ENCODE results near the gene FLACC1.
A peak's percentile ranks its signal among the peaks of the same experiment; 100 is the strongest.

The FLACC1 gene

GRCh38 chr2:201256082-201256481 is 101.1 kb downstream of the FLACC1 start:
- H3K36me3 ChIP-seq (replicated peaks; ENCODE audit: insufficient read depth, low read length), result no peaks in the 10 kb centered on the region
- H3F3A ChIP-seq (ENCODE audit: insufficient read depth, low read length), result peaks cover 72% of the 10 kb centered on the region
- peak overlapping the region; percentile 96 for H3K27ac ChIP-seq (ENCODE audit: low read length)
- peaks cover 65% of the 10 kb centered on the region for H3K79me2 ChIP-seq (ENCODE audit: low read length)
- H3K27me3 ChIP-seq (replicated peaks; ENCODE audit: insufficient read depth, low read length), result no peaks in the 10 kb centered on the region
- H3K9ac ChIP-seq (ENCODE audit: low read length), result no peak overlapping the region
- no peaks in the 10 kb centered on the region for H4K20me1 ChIP-seq (ENCODE audit: insufficient read depth, low read length)
- DNase-seq, result no peak
- no peak overlapping the region for H2AFZ ChIP-seq (ENCODE audit: low read length)
- no peaks in the 10 kb centered on the region for H3K9me3 ChIP-seq (replicated peaks; ENCODE audit: insufficient read depth, low read length)
- H3K4me1 ChIP-seq (ENCODE audit: low read length), result peaks cover 52% of the 10 kb centered on the region
- TF ChIP-seq CTCF (IDR thresholded peaks at IDR 0.05; ENCODE audit: low read length) (no peak), EZH2phosphoT487 (IDR thresholded peaks at IDR 0.05; ENCODE audit: low read length) (no peak), EZH2 (optimal IDR thresholded peaks at IDR 0.05; ENCODE audit: low read depth, low read length) (no peak)
- H3K4me3 ChIP-seq (ENCODE audit: low read length), result no peak overlapping the region
- peak overlapping the region; percentile 80; the same call in 1 of the 2 replicates for H3K4me2 ChIP-seq (ENCODE audit: low read depth, low read length)
- H3K9me2 ChIP-seq (replicated peaks; ENCODE audit: insufficient read depth, low read length), result no peaks in the 10 kb centered on the region

GRCh38 chr2:201255408-201256033 is 101.6 kb downstream of the FLACC1 start:
- H3K79me2 ChIP-seq (ENCODE audit: low read length), result peaks cover 65% of the 10 kb centered on the region
- no peak for DNase-seq
- no peaks in the 10 kb centered on the region for H3K9me3 ChIP-seq (replicated peaks; ENCODE audit: insufficient read depth, low read length)
- H3K27ac ChIP-seq (ENCODE audit: low read length), result peak overlapping the region; percentile 96; the same call in 1 of the 2 replicates
- no peak overlapping the region for H2AFZ ChIP-seq (ENCODE audit: low read length)
- H3K4me1 ChIP-seq (ENCODE audit: low read length), result peaks cover 57% of the 10 kb centered on the region
- H3K36me3 ChIP-seq (replicated peaks; ENCODE audit: insufficient read depth, low read length), result no peaks in the 10 kb centered on the region
- H3F3A ChIP-seq (ENCODE audit: insufficient read depth, low read length), result peaks cover 67% of the 10 kb centered on the region
- no peak overlapping the region for H3K9ac ChIP-seq (ENCODE audit: low read length)
- H3K9me2 ChIP-seq (replicated peaks; ENCODE audit: insufficient read depth, low read length), result no peaks in the 10 kb centered on the region
- H3K27me3 ChIP-seq (replicated peaks; ENCODE audit: insufficient read depth, low read length), result no peaks in the 10 kb centered on the region
- H3K4me3 ChIP-seq (ENCODE audit: low read length), result no peak overlapping the region
- TF ChIP-seq EZH2phosphoT487 (IDR thresholded peaks at IDR 0.05; ENCODE audit: low read length) (no peak), CTCF (IDR thresholded peaks at IDR 0.05; ENCODE audit: low read length) (no peak), EZH2 (optimal IDR thresholded peaks at IDR 0.05; ENCODE audit: low read depth, low read length) (no peak)
- no peaks in the 10 kb centered on the region for H4K20me1 ChIP-seq (ENCODE audit: insufficient read depth, low read length)
- no peak overlapping the region for H3K4me2 ChIP-seq (ENCODE audit: low read depth, low read length)

- H2AFZ ChIP-seq (ENCODE audit: low read length), result no peak overlapping the region
- H3K9me3 ChIP-seq (replicated peaks; ENCODE audit: insufficient read depth, low read length), result no peaks in the 10 kb centered on the region
- no peaks in the 10 kb centered on the region for H3K9me2 ChIP-seq (replicated peaks; ENCODE audit: insufficient read depth, low read length)
- H3K27me3 ChIP-seq (replicated peaks; ENCODE audit: insufficient read depth, low read length), result no peaks in the 10 kb centered on the region
- no peaks in the 10 kb centered on the region for H3K36me3 ChIP-seq (replicated peaks; ENCODE audit: insufficient read depth, low read length)
- H3K27ac ChIP-seq (ENCODE audit: low read length), result peak overlapping the region; percentile 30; the same call in 1 of the 2 replicates
- H3K4me3 ChIP-seq (ENCODE audit: low read length), result no peak overlapping the region
- no peaks in the 10 kb centered on the region for H4K20me1 ChIP-seq (ENCODE audit: insufficient read depth, low read length)
- peaks cover 52% of the 10 kb centered on the region for H3K4me1 ChIP-seq (ENCODE audit: low read length)
- no peak overlapping the region for H3K4me2 ChIP-seq (ENCODE audit: low read depth, low read length)
- no peak overlapping the region for H3K9ac ChIP-seq (ENCODE audit: low read length)
- H3K79me2 ChIP-seq (ENCODE audit: low read length), result peaks cover 65% of the 10 kb centered on the region
- DNase-seq, result no peak
- TF ChIP-seq EZH2phosphoT487 (IDR thresholded peaks at IDR 0.05; ENCODE audit: low read length) (no peak), EZH2 (optimal IDR thresholded peaks at IDR 0.05; ENCODE audit: low read depth, low read length) (no peak), CTCF (IDR thresholded peaks at IDR 0.05; ENCODE audit: low read length) (no peak)
- peaks cover 61% of the 10 kb centered on the region for H3F3A ChIP-seq (ENCODE audit: insufficient read depth, low read length)
Measured at GRCh38 chr2:201254081-201254730, 102.9 kb downstream of the FLACC1 start.

All from MM.1S (cell line).